ENCODE results near the gene RNLS. TPM values are rescaled to one million over a fixed set of nuclear protein-coding genes. Genes with fewer than 3 reads are reported as not detected.

RNLS gene
- polyA plus RNA-seq, 6 donors from 2014 or later: 4.1 to 7.3 (median 5.0) TPM

GRCh38 chr10:88418871-88419270 lies 164.2 kb downstream of the RNLS start:
- DNase-seq (no peak), ATAC-seq (ENCODE audit: low read depth in 2 of 2) (no peak)
- Mint-ChIP-seq H3K36me3 (no peaks in the 10 kb centered on the region), H3K27me3 (peaks cover 0 to under 1% (median 0%) of the 10 kb centered on the region in 3 donors), H3K27ac (no peak overlapping the region), H3K4me3 (no peak overlapping the region), H3K9me3 (no peaks in the 10 kb centered on the region), H3K4me1 (peaks cover 0 to 4% (median 2%) of the 10 kb centered on the region in 3 donors)

GRCh38 chr10:88417387-88418030 lies 165.6 kb downstream of the RNLS start:
- Mint-ChIP-seq H3K9me3 (no peaks in the 10 kb centered on the region), H3K27ac (no peak overlapping the region), H3K27me3 (no peaks in the 10 kb centered on the region), H3K4me3 (no peak overlapping the region), H3K4me1 (peaks cover 0 to 4% (median 2%) of the 10 kb centered on the region in 3 donors), H3K36me3 (no peaks in the 10 kb centered on the region)
- no peak for ATAC-seq (ENCODE audit: low read depth in 2 of 2)
- DNase-seq: no peak

GRCh38 chr10:88416801-88417200 lies 166.3 kb downstream of the RNLS start:
- no peak for DNase-seq
- no peaks in the 10 kb centered on the region for H3K9me3 Mint-ChIP-seq
- no peak overlapping the region for H3K27ac Mint-ChIP-seq
- no peak overlapping the region for H3K4me3 Mint-ChIP-seq
- peaks cover 0 to 4% (median 2%) of the 10 kb centered on the region in 3 donors for H3K4me1 Mint-ChIP-seq
- H3K36me3 Mint-ChIP-seq: no peaks in the 10 kb centered on the region
- ATAC-seq (ENCODE audit: low read depth in 2 of 2): no peak
- no peaks in the 10 kb centered on the region for H3K27me3 Mint-ChIP-seq

GRCh38 chr10:88415533-88416130 lies 167.5 kb downstream of the RNLS start:
- H3K27me3 Mint-ChIP-seq: no peaks in the 10 kb centered on the region
- ATAC-seq (ENCODE audit: low read depth in 2 of 2): no peak
- no peaks in the 10 kb centered on the region for H3K9me3 Mint-ChIP-seq

GRCh38 chr10:88413412-88413811 lies 169.7 kb downstream of the RNLS start:
- DNase-seq (no peak), ATAC-seq (ENCODE audit: low read depth in 2 of 2) (peak in 1 of 2 donors; percentile 54)
- H3K36me3 Mint-ChIP-seq: no peaks in the 10 kb centered on the region
- H3K27me3 Mint-ChIP-seq: no peaks in the 10 kb centered on the region
- H3K4me3 Mint-ChIP-seq: no peak overlapping the region
- H3K9me3 Mint-ChIP-seq: no peaks in the 10 kb centered on the region
- H3K27ac Mint-ChIP-seq: no peak overlapping the region
- H3K4me1 Mint-ChIP-seq: peaks cover 0 to 4% (median 2%) of the 10 kb centered on the region in 3 donors

More at GRCh38 chr10:88415533-88416130, 167.5 kb downstream of the RNLS start:
- Mint-ChIP-seq H3K4me1 (peaks cover 0 to 4% (median 2%) of the 10 kb centered on the region in 3 donors), H3K36me3 (no peaks in the 10 kb centered on the region), H3K27ac (no peak overlapping the region), H3K4me3 (no peak overlapping the region)
- DNase-seq: no peak

GRCh38 chr10:88411772-88412349 lies 171.3 kb downstream of the RNLS start:
- Mint-ChIP-seq H3K36me3 (peaks cover 0 to under 1% of the 10 kb centered on the region in 2 donors), H3K27me3 (no peaks in the 10 kb centered on the region), H3K9me3 (no peaks in the 10 kb centered on the region), H3K27ac (no peak overlapping the region), H3K4me3 (no peak overlapping the region), H3K4me1 (peaks cover 6 to 10% (median 8%) of the 10 kb centered on the region in 3 donors)
- DNase-seq (no peak), ATAC-seq (ENCODE audit: low read depth in 2 of 2) (peak; percentile 79 to 81)

GRCh38 chr10:88409824-88410223 lies 173.3 kb downstream of the RNLS start:
- no peak for ATAC-seq (ENCODE audit: low read depth in 2 of 2)
- no peak for DNase-seq
- no peak overlapping the region for H3K27ac Mint-ChIP-seq
- no peaks in the 10 kb centered on the region for H3K27me3 Mint-ChIP-seq
- H3K9me3 Mint-ChIP-seq: no peaks in the 10 kb centered on the region
- peaks cover 8 to 9% of the 10 kb centered on the region in 2 donors for H3K36me3 Mint-ChIP-seq
- no peak overlapping the region for H3K4me3 Mint-ChIP-seq
- peaks cover 6 to 10% (median 8%) of the 10 kb centered on the region in 3 donors for H3K4me1 Mint-ChIP-seq

GRCh38 chr10:88409236-88409635 lies 173.9 kb downstream of the RNLS start:
- no peak for ATAC-seq (ENCODE audit: low read depth in 2 of 2)
- Mint-ChIP-seq H3K27me3 (no peaks in the 10 kb centered on the region), H3K27ac (no peak overlapping the region), H3K36me3 (peaks cover 8 to 9% of the 10 kb centered on the region in 2 donors), H3K4me3 (no peak overlapping the region), H3K9me3 (no peaks in the 10 kb centered on the region), H3K4me1 (peaks cover 6 to 9% (median 6%) of the 10 kb centered on the region in 3 donors)
- DNase-seq: no peak

- Mint-ChIP-seq H3K36me3 (peaks cover 8 to 9% of the 10 kb centered on the region in 2 donors), H3K27me3 (no peaks in the 10 kb centered on the region), H3K4me3 (no peak overlapping the region), H3K27ac (no peak overlapping the region), H3K9me3 (no peaks in the 10 kb centered on the region), H3K4me1 (peaks cover 6% of the 10 kb centered on the region in 3 donors)
- DNase-seq: no peak
- ATAC-seq (ENCODE audit: low read depth in 2 of 2): no peak
Measured at GRCh38 chr10:88408096-88408495, 175.0 kb downstream of the RNLS start.

GRCh38 chr10:88404133-88404532 lies 179.0 kb downstream of the RNLS start:
- Mint-ChIP-seq H3K27me3 (no peaks in the 10 kb centered on the region), H3K36me3 (peaks cover 8 to 9% of the 10 kb centered on the region in 2 donors), H3K9me3 (peaks cover 0 to 9% (median 3%) of the 10 kb centered on the region in 7 donors), H3K4me1 (peaks cover 9 to 13% (median 10%) of the 10 kb centered on the region in 3 donors), H3K4me3 (no peak overlapping the region), H3K27ac (no peak overlapping the region)
- DNase-seq (no peak), ATAC-seq (ENCODE audit: low read depth in 2 of 2) (no peak)

- Mint-ChIP-seq H3K27me3 (no peaks in the 10 kb centered on the region), H3K36me3 (peaks cover 11 to 18% of the 10 kb centered on the region in 2 donors), H3K27ac (peak overlapping the region in 1 of 6 donors; percentile 41)
Measured at GRCh38 chr10:88401671-88402347, 181.3 kb downstream of the RNLS start.

GRCh38 chr10:88399240-88399639 lies 183.9 kb downstream of the RNLS start:
- Mint-ChIP-seq H3K9me3 (peaks cover 11 to 49% (median 28%) of the 10 kb centered on the region in 7 donors), H3K36me3 (peaks cover 18 to 23% of the 10 kb centered on the region in 2 donors), H3K27ac (no peak overlapping the region), H3K4me1 (peaks cover 3 to 14% (median 4%) of the 10 kb centered on the region in 3 donors), H3K27me3 (no peaks in the 10 kb centered on the region), H3K4me3 (no peak overlapping the region)
- DNase-seq: no peak
- no peak for ATAC-seq (ENCODE audit: low read depth in 2 of 2)

More at GRCh38 chr10:88401671-88402347, 181.3 kb downstream of the RNLS start:
- Mint-ChIP-seq H3K4me1 (peaks cover 3 to 14% (median 4%) of the 10 kb centered on the region in 3 donors), H3K4me3 (no peak overlapping the region), H3K9me3 (peaks cover 6 to 32% (median 18%) of the 10 kb centered on the region in 7 donors)
- no peak for ATAC-seq (ENCODE audit: low read depth in 2 of 2)
- no peak for DNase-seq

GRCh38 chr10:88395677-88396076 lies 187.4 kb downstream of the RNLS start:
- DNase-seq: no peak
- Mint-ChIP-seq H3K4me3 (no peak overlapping the region), H3K9me3 (peaks cover 11 to 49% (median 31%) of the 10 kb centered on the region in 7 donors), H3K36me3 (peaks cover 22 to 28% of the 10 kb centered on the region in 2 donors), H3K4me1 (peaks cover 11 to 20% (median 20%) of the 10 kb centered on the region in 3 donors), H3K27me3 (no peaks in the 10 kb centered on the region), H3K27ac (no peak overlapping the region)
- ATAC-seq (ENCODE audit: low read depth in 2 of 2): no peak
